Measurements from ENCODE around the gene NTPCR. TPM values are rescaled to one million over a fixed set of nuclear protein-coding genes. Genes with fewer than 3 reads are reported as not detected.

Gene NTPCR
- total RNA-seq, 1 donor from 2014 or later, result 41.6 TPM

DNA sequence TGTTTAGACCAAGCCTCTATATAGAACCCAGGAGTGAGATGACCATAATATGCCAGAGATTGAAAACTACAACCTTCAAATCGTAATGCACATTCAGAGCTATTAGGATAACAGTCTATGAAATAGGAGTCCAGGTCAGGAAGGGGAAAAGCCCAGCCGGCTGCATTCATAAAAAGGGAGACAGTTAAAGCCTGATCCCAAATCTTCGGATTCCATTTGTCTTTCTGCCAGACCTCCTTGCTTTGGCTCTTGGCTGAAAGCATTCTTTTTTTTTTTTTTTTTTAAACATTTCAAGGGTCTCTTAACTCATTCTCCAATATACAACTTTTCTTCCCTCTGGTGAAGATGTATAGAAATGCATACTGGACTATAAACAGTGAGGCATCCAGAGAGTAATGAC lies 81.1 kb downstream of the NTPCR start:
- Histone ChIP-seq H3K4me3 (no peak overlapping the region), H3K27ac (no peak overlapping the region), H3K4me1 (no peaks in the 10 kb centered on the region), H3K36me3 (no peaks in the 10 kb centered on the region), H3K9me3 (no peaks in the 10 kb centered on the region), H3K27me3 (no peaks in the 10 kb centered on the region)
- intact Hi-C loops (cut with DNase I), result no loop called here
- TF ChIP-seq, protein P1, sequence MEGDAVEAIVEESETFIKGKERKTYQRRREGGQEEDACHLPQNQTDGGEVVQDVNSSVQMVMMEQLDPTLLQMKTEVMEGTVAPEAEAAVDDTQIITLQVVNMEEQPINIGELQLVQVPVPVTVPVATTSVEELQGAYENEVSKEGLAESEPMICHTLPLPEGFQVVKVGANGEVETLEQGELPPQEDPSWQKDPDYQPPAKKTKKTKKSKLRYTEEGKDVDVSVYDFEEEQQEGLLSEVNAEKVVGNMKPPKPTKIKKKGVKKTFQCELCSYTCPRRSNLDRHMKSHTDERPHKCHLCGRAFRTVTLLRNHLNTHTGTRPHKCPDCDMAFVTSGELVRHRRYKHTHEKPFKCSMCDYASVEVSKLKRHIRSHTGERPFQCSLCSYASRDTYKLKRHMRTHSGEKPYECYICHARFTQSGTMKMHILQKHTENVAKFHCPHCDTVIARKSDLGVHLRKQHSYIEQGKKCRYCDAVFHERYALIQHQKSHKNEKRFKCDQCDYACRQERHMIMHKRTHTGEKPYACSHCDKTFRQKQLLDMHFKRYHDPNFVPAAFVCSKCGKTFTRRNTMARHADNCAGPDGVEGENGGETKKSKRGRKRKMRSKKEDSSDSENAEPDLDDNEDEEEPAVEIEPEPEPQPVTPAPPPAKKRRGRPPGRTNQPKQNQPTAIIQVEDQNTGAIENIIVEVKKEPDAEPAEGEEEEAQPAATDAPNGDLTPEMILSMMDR (IDR thresholded peaks at IDR 0.05), result no peak
- DNase-seq (ENCODE audit: low spot score in 2 of 2), result no peak

DNA sequence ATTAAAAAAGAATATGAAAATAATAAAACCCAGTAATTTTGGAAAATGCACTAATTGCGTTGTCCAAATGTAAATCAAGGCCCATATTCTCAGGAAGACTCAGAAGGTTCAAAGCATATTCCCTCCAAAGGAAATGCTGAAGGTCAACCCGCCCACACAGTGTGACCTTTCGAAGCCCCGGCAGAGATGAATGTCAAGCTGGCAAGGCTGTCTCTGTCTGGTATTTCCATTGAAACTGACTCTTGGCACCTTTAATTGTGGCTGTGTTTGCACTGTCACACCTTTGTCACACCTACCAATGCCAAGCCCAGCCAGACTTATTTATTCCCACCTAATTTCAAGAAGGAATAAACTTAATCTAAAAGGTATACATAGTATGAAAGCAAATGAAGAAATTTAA lies 82.5 kb downstream of the NTPCR start:
- Histone ChIP-seq H3K27ac (no peak overlapping the region), H3K27me3 (no peaks in the 10 kb centered on the region), H3K4me1 (no peaks in the 10 kb centered on the region), H3K36me3 (no peaks in the 10 kb centered on the region), H3K4me3 (no peak overlapping the region), H3K9me3 (no peaks in the 10 kb centered on the region)
- TF ChIP-seq, protein P1 (IDR thresholded peaks at IDR 0.05), result no peak
- intact Hi-C loops (cut with DNase I), result no loop called here
- no peak for DNase-seq (ENCODE audit: low spot score in 2 of 2)

DNA sequence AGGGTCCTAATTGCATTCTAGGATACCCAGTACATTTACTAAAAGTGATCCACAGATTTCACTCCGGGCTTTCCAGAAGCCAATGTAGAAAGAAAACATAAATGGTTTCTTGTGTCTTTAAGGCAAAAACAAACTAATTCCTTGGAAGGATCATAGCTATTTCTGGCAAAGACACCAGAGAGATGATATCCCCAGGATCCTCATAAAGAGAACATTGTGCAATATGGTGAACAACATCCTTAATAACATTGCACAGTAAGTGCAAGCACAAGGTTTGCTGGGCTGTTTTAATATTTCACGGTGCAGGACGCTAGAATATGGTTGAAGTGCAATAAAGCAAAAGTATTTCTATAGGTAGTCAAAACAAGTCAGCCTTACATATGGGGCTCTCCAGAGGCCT lies 83.0 kb downstream of the NTPCR start:
- no peak overlapping the region for H3K27ac ChIP-seq
- H3K4me1 ChIP-seq, result no peaks in the 10 kb centered on the region
- TF ChIP-seq, protein P1 (IDR thresholded peaks at IDR 0.05), result no peak
- H3K36me3 ChIP-seq, result no peaks in the 10 kb centered on the region
- no peak overlapping the region for H3K4me3 ChIP-seq
- no peaks in the 10 kb centered on the region for H3K27me3 ChIP-seq
- no peaks in the 10 kb centered on the region for H3K9me3 ChIP-seq
- no peak for DNase-seq (ENCODE audit: low spot score in 2 of 2)
- intact Hi-C loops (cut with DNase I), result no loop called here

Other genes with a start within 250 kb of the NTPCR start
- gene MAP10, start 145.2 kb upstream of the NTPCR start, total RNA-seq, result 0.85 TPM

Data from ascending aorta (tissue), 2 donors.